ENCODE results near the gene CACNA2D3.
A peak's percentile ranks its signal among the peaks of the same experiment; 100 is the strongest.

The CACNA2D3 gene

GRCh38 chr3:54772746-54773145 lies 650.4 kb downstream of the CACNA2D3 start:
- no peak for DNase-seq

- peak; percentile 16 for DNase-seq
Measured at GRCh38 chr3:54773271-54773670, 650.9 kb downstream of the CACNA2D3 start.

- DNase-seq, result no peak
Measured at GRCh38 chr3:54776601-54777000, 654.2 kb downstream of the CACNA2D3 start.

- DNase-seq, result no peak
Measured at GRCh38 chr3:54777141-54777540, 654.8 kb downstream of the CACNA2D3 start.

GRCh38 chr3:54780336-54780735 lies 658.0 kb downstream of the CACNA2D3 start:
- DNase-seq, result no peak

GRCh38 chr3:54781728-54782127 lies 659.4 kb downstream of the CACNA2D3 start:
- no peak for DNase-seq

- no peak for DNase-seq
Measured at GRCh38 chr3:54783611-54784010, 661.3 kb downstream of the CACNA2D3 start.

GRCh38 chr3:54784021-54784420 lies 661.7 kb downstream of the CACNA2D3 start:
- no peak for DNase-seq

- no peak for DNase-seq
Measured at GRCh38 chr3:54785976-54786375, 663.6 kb downstream of the CACNA2D3 start.

GRCh38 chr3:54790051-54790450 lies 667.7 kb downstream of the CACNA2D3 start:
- no peak for DNase-seq

GRCh38 chr3:54791501-54792156 lies 669.3 kb downstream of the CACNA2D3 start:
- no peak for DNase-seq

GRCh38 chr3:54792584-54792983 lies 670.2 kb downstream of the CACNA2D3 start:
- DNase-seq, result no peak

- no peak for DNase-seq
Measured at GRCh38 chr3:54793171-54793570, 670.8 kb downstream of the CACNA2D3 start.

- no peak for DNase-seq
Measured at GRCh38 chr3:54797111-54797510, 674.8 kb downstream of the CACNA2D3 start.

- no peak for DNase-seq
Measured at GRCh38 chr3:54800478-54800877, 678.1 kb downstream of the CACNA2D3 start.

- DNase-seq, result no peak
Measured at GRCh38 chr3:54801977-54802376, 679.6 kb downstream of the CACNA2D3 start.

GRCh38 chr3:54810401-54810800 lies 688.0 kb downstream of the CACNA2D3 start:
- no peak for DNase-seq

GRCh38 chr3:54814224-54814623 lies 691.9 kb downstream of the CACNA2D3 start:
- DNase-seq, result no peak

GRCh38 chr3:54817628-54818027 lies 695.3 kb downstream of the CACNA2D3 start:
- no peak for DNase-seq

- DNase-seq, result no peak
Measured at GRCh38 chr3:54818486-54818885, 696.1 kb downstream of the CACNA2D3 start.

GRCh38 chr3:54818942-54819341 lies 696.6 kb downstream of the CACNA2D3 start:
- DNase-seq, result no peak

- no peak for DNase-seq
Measured at GRCh38 chr3:54819946-54820345, 697.6 kb downstream of the CACNA2D3 start.

GRCh38 chr3:54822206-54822605 lies 699.9 kb downstream of the CACNA2D3 start:
- peak; percentile 2 for DNase-seq

GRCh38 chr3:54826251-54826691 lies 703.9 kb downstream of the CACNA2D3 start:
- DNase-seq, result no peak

GRCh38 chr3:54827056-54827687 lies 704.8 kb downstream of the CACNA2D3 start:
- DNase-seq, result no peak

Measured in NCI-H1092 treated with DMSO at 0.1 percent for 48 hours (cell line).